ENCODE results near the gene ARHGAP4.

The ARHGAP4 gene

DNA sequence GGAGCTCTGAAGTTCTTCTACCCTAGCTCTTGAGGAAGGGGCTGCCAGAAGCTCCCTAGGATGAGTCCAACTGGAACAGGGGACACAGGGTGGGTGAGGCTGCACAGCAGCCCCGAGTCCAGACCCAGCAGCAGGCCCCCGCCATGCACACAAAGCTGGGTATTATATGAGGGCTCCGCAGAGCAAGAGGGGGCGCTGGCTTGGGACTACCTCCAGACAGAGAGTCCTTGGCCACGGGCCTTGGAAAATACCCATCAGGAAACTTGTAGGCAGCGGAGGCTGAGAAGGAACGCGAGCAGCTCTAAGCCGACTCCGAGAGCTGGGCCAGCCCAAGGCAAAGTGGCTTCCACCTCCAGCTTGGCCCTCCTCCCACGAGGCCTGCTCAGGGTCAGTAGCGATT lies 37.5 kb upstream of the ARHGAP4 start:
- H3K4me3 ChIP-seq (ENCODE audit: low read depth, low read length): no peak overlapping the region
- DNase-seq (ENCODE audit: low read depth): no peak
- in situ Hi-C loops (cut with HindIII; ENCODE audit: low sequenced_read_pairs): no loop called here
- TF ChIP-seq CTCF (IDR thresholded peaks at IDR 0.05; ENCODE audit: low read depth, low read length, missing control alignments): no peak

DNA sequence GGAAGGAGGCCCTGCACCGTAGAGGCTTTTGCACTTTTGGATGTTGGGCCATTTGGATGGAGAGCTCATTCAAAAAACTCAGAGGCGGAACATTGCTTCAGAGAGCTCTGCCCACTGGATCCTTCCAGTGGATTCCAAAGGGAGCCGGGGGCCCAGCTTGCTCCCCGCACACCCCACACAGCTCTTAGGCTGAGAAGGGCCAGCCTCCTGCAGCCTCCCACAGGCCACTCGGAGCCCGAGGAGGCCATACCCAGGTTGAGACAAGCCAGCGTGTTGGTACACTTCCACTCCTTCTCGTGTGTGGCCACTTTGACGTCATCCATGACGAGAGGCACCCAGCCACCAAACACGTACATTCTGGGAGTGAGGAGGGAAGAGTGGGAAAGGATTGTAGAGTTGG lies 35.2 kb upstream of the ARHGAP4 start:
- DNase-seq (ENCODE audit: low read depth): no peak
- TF ChIP-seq CTCF (IDR thresholded peaks at IDR 0.05; ENCODE audit: low read depth, low read length, missing control alignments): no peak
- H3K4me3 ChIP-seq (ENCODE audit: low read depth, low read length): no peak overlapping the region
- in situ Hi-C loops (cut with HindIII; ENCODE audit: low sequenced_read_pairs): no loop called here

DNA sequence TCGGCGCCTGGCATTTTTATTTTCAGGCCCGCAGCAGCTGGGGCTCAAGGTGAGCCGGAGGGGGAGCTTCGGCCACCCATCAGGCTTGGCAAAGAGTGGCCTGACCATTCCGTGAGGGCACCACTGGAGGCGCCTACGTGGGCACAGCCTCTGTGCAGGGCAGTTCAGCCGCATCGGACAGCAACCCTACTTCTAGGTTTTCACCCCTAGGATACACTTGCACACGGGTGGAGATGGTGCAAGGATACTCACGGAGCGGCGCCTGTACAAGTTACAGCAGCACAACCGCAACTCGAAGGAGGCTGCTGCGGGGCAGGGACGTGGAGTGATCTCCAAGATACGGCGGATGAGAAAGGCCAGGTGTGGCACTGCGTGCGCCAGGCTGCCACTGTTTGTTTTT lies 34.7 kb upstream of the ARHGAP4 start:
- H3K4me3 ChIP-seq (ENCODE audit: low read depth, low read length): no peak overlapping the region
- DNase-seq (ENCODE audit: low read depth): no peak
- in situ Hi-C loops (cut with HindIII; ENCODE audit: low sequenced_read_pairs): no loop called here
- no peak for TF ChIP-seq CTCF (IDR thresholded peaks at IDR 0.05; ENCODE audit: low read depth, low read length, missing control alignments)

- DNase-seq (ENCODE audit: low read depth): no peak
- in situ Hi-C loops (cut with HindIII; ENCODE audit: low sequenced_read_pairs): no loop called here
- no peak for TF ChIP-seq CTCF (IDR thresholded peaks at IDR 0.05; ENCODE audit: low read depth, low read length, missing control alignments)
- no peak overlapping the region for H3K4me3 ChIP-seq (ENCODE audit: low read depth, low read length)
Observed at GRCh38 chrX:153960077-153960476, 34.0 kb upstream of the ARHGAP4 start.

DNA sequence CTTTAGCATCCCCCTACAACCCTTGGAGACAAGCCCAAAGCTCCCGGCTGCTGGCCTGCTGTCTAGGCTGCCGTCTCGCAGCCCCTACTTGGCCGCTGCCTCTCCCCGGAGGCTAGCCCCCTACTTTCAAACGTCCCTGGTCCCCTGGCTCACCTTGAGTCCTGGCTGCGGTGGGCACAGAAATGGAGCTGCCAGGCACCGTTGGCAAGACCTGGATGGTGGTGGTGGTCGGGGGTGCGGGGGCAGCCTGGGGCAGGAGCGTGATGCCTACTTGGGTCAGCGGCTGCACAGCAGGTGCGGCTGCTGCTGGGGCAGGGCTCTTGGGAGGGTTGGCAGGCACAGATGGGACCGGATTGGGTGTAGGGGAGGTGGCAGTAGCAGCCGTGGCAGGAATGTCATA lies 33.6 kb upstream of the ARHGAP4 start:
- in situ Hi-C loops (cut with HindIII; ENCODE audit: low sequenced_read_pairs): no loop called here
- TF ChIP-seq CTCF (IDR thresholded peaks at IDR 0.05; ENCODE audit: low read depth, low read length, missing control alignments): no peak
- no peak for DNase-seq (ENCODE audit: low read depth)
- H3K4me3 ChIP-seq (ENCODE audit: low read depth, low read length): no peak overlapping the region

- in situ Hi-C loops (cut with HindIII; ENCODE audit: low sequenced_read_pairs): no loop called here
- H3K4me3 ChIP-seq (ENCODE audit: low read depth, low read length): no peak overlapping the region
- no peak for TF ChIP-seq CTCF (IDR thresholded peaks at IDR 0.05; ENCODE audit: low read depth, low read length, missing control alignments)
- no peak for DNase-seq (ENCODE audit: low read depth)
Observed at GRCh38 chrX:153958605-153959004, 32.5 kb upstream of the ARHGAP4 start.

- in situ Hi-C loops (cut with HindIII; ENCODE audit: low sequenced_read_pairs): no loop called here
- no peak overlapping the region for H3K4me3 ChIP-seq (ENCODE audit: low read depth, low read length)
- TF ChIP-seq CTCF (IDR thresholded peaks at IDR 0.05; ENCODE audit: low read depth, low read length, missing control alignments): no peak
- DNase-seq (ENCODE audit: low read depth): no peak
Observed at GRCh38 chrX:153957224-153957623, 31.2 kb upstream of the ARHGAP4 start.
